Activated naive CD8-positive, alpha-beta T cell (primary cell): ENCODE data around the gene SRP9.
"Not testable (repeated sequence)": the region's sequence is repeated elsewhere in the genome, so short reads cannot be mapped to it uniquely, and the experiment has no call there.

Source experiments
- H3K27ac Mint-ChIP-seq: one replicate; pipeline ENCODE4 v1.8.0; 2021; ENCODE audit warnings: mixed read lengths
- H3K27me3 Mint-ChIP-seq: one replicate; pipeline ENCODE4 v1.8.0; 2021; ENCODE audit warnings: mixed read lengths
- H3K36me3 Mint-ChIP-seq: one replicate; pipeline ENCODE4 v1.8.0; 2021; ENCODE audit warnings: mixed read lengths
- H3K4me1 Mint-ChIP-seq: one replicate; pipeline ENCODE4 v1.8.0; 2021; ENCODE audit warnings: low read depth, mixed read lengths
- H3K4me3 Mint-ChIP-seq: one replicate; pipeline ENCODE4 v1.8.0; 2021; ENCODE audit warnings: mild to moderate bottlenecking, mixed read lengths
- H3K9me3 Mint-ChIP-seq: one replicate; pipeline ENCODE4 v1.8.0; 2021; ENCODE audit warnings: low read depth, mixed read lengths

SRP9 gene

GRCh38 chr1:225779165-225779564 lies 1.5 kb downstream of the SRP9 start:
- not testable (repeated sequence) for H3K4me3 Mint-ChIP-seq, H3K27ac Mint-ChIP-seq, H3K27me3 Mint-ChIP-seq, H3K36me3 Mint-ChIP-seq, H3K9me3 Mint-ChIP-seq
- peaks cover 54% of the 10 kb centered on the region for H3K4me1 Mint-ChIP-seq

- Mint-ChIP-seq H3K27ac (no peak overlapping the region), H3K4me1 (peaks cover 46% of the 10 kb centered on the region), H3K4me3 (no peak overlapping the region), H3K36me3 (peaks cover 8% of the 10 kb centered on the region), H3K27me3 (no peaks in the 10 kb centered on the region), H3K9me3 (no peaks in the 10 kb centered on the region)
Measured at GRCh38 chr1:225780134-225780533, 2.5 kb downstream of the SRP9 start.

- Mint-ChIP-seq H3K36me3 (peaks cover 8% of the 10 kb centered on the region), H3K27me3 (no peaks in the 10 kb centered on the region), H3K4me1 (peaks cover 46% of the 10 kb centered on the region), H3K27ac (peak overlapping the region; percentile 62), H3K9me3 (no peaks in the 10 kb centered on the region), H3K4me3 (peak overlapping the region; percentile 76)
Measured at GRCh38 chr1:225780630-225781029, 3.0 kb downstream of the SRP9 start.

GRCh38 chr1:225789142-225789541 lies 11.5 kb downstream of the SRP9 start:
- not testable (repeated sequence) for H3K27ac Mint-ChIP-seq
- H3K36me3 Mint-ChIP-seq, result peaks cover 26% of the 10 kb centered on the region

GRCh38 chr1:225794954-225795353 lies 17.3 kb downstream of the SRP9 start:
- Mint-ChIP-seq H3K27me3 (no peaks in the 10 kb centered on the region), H3K27ac (no peak overlapping the region), H3K9me3 (no peaks in the 10 kb centered on the region), H3K4me3 (no peak overlapping the region), H3K4me1 (no peaks in the 10 kb centered on the region), H3K36me3 (peaks cover 28% of the 10 kb centered on the region)

More at GRCh38 chr1:225789142-225789541, 11.5 kb downstream of the SRP9 start:
- H3K4me1 Mint-ChIP-seq, result peaks cover 17% of the 10 kb centered on the region
- not testable (repeated sequence) for H3K27me3 Mint-ChIP-seq, H3K4me3 Mint-ChIP-seq, H3K9me3 Mint-ChIP-seq

GRCh38 chr1:225796097-225796496 lies 18.5 kb downstream of the SRP9 start:
- H3K4me1 Mint-ChIP-seq, H3K27me3 Mint-ChIP-seq, H3K4me3 Mint-ChIP-seq, H3K9me3 Mint-ChIP-seq, H3K27ac Mint-ChIP-seq: not testable (repeated sequence)
- peaks cover 25% of the 10 kb centered on the region for H3K36me3 Mint-ChIP-seq

- not testable (repeated sequence) for H3K9me3 Mint-ChIP-seq, H3K27ac Mint-ChIP-seq, H3K36me3 Mint-ChIP-seq, H3K4me3 Mint-ChIP-seq, H3K27me3 Mint-ChIP-seq, H3K4me1 Mint-ChIP-seq
Measured at GRCh38 chr1:225801146-225801545, 23.5 kb downstream of the SRP9 start.

GRCh38 chr1:225806249-225806648 lies 28.6 kb downstream of the SRP9 start:
- Mint-ChIP-seq H3K27ac (no peak overlapping the region), H3K36me3 (peaks cover 2% of the 10 kb centered on the region), H3K4me1 (peaks cover 13% of the 10 kb centered on the region), H3K27me3 (no peaks in the 10 kb centered on the region), H3K9me3 (no peaks in the 10 kb centered on the region), H3K4me3 (no peak overlapping the region)

GRCh38 chr1:225806736-225807135 lies 29.1 kb downstream of the SRP9 start:
- peaks cover 13% of the 10 kb centered on the region for H3K4me1 Mint-ChIP-seq
- not testable (repeated sequence) for H3K27ac Mint-ChIP-seq, H3K27me3 Mint-ChIP-seq, H3K9me3 Mint-ChIP-seq, H3K36me3 Mint-ChIP-seq, H3K4me3 Mint-ChIP-seq

- Mint-ChIP-seq H3K9me3 (no peaks in the 10 kb centered on the region), H3K4me3 (no peak overlapping the region), H3K36me3 (no peaks in the 10 kb centered on the region), H3K4me1 (peaks cover 13% of the 10 kb centered on the region), H3K27me3 (no peaks in the 10 kb centered on the region), H3K27ac (no peak overlapping the region)
Measured at GRCh38 chr1:225808136-225808535, 30.5 kb downstream of the SRP9 start.

GRCh38 chr1:225809842-225810578 lies 32.4 kb downstream of the SRP9 start, which contains the start of gene EPHX1:
Gene EPHX1 (plus strand): TSS chr1:225810124. CDS start chr1:225828730, 18,606 bp downstream.
- Mint-ChIP-seq H3K4me1 (peaks cover 13% of the 10 kb centered on the region), H3K27ac (no peak within 1 kb of the TSS), H3K4me3 (peak within 1 kb of the TSS; percentile 85), H3K36me3 (no peaks in the 10 kb centered on the region), H3K27me3 (no peaks in the 10 kb centered on the region), H3K9me3 (no peaks in the 10 kb centered on the region)

- Mint-ChIP-seq H3K4me3 (peak overlapping the region; percentile 84), H3K4me1 (peaks cover 13% of the 10 kb centered on the region)
- not testable (repeated sequence) for H3K9me3 Mint-ChIP-seq, H3K27ac Mint-ChIP-seq, H3K27me3 Mint-ChIP-seq, H3K36me3 Mint-ChIP-seq
Measured at GRCh38 chr1:225810579-225811538, 33.2 kb downstream of the SRP9 start.

- H3K4me3 Mint-ChIP-seq, result peak overlapping the region; percentile 84
- H3K36me3 Mint-ChIP-seq, result no peaks in the 10 kb centered on the region
- peaks cover 13% of the 10 kb centered on the region for H3K4me1 Mint-ChIP-seq
- no peaks in the 10 kb centered on the region for H3K9me3 Mint-ChIP-seq
- no peak overlapping the region for H3K27ac Mint-ChIP-seq
- H3K27me3 Mint-ChIP-seq, result no peaks in the 10 kb centered on the region
Measured at GRCh38 chr1:225811622-225812487, 34.2 kb downstream of the SRP9 start.

GRCh38 chr1:225812488-225813213 lies 35.0 kb downstream of the SRP9 start:
- no peak overlapping the region for H3K27ac Mint-ChIP-seq
- peaks cover 13% of the 10 kb centered on the region for H3K4me1 Mint-ChIP-seq
- no peaks in the 10 kb centered on the region for H3K9me3 Mint-ChIP-seq
- H3K4me3 Mint-ChIP-seq, result no peak overlapping the region
- no peaks in the 10 kb centered on the region for H3K27me3 Mint-ChIP-seq
- no peaks in the 10 kb centered on the region for H3K36me3 Mint-ChIP-seq
